Fibroblast of pulmonary artery (primary cell): ENCODE results near the gene ZSCAN21.

ENCODE experiments used
- DNase-seq: peaks from one replicate; pipeline ENCODE4 v3.0.0-alpha.2; 2010; ENCODE audit warnings: low read depth
- H3K4me3 ChIP-seq: replicated peaks from 2 replicates; pipeline ENCODE4 v1.5.1; 2011; ENCODE audit warnings: low read depth, mild to moderate bottlenecking, control low read depth, low read length, moderate library complexity
- CTCF ChIP-seq: IDR thresholded peaks from 2 replicates; pipeline ENCODE4 v1.5.1; 2011; ENCODE audit warnings: mild to moderate bottlenecking, control low read depth, low read length, inconsistent platforms; ENCODE audit errors: missing control alignments

The ZSCAN21 gene

DNA sequence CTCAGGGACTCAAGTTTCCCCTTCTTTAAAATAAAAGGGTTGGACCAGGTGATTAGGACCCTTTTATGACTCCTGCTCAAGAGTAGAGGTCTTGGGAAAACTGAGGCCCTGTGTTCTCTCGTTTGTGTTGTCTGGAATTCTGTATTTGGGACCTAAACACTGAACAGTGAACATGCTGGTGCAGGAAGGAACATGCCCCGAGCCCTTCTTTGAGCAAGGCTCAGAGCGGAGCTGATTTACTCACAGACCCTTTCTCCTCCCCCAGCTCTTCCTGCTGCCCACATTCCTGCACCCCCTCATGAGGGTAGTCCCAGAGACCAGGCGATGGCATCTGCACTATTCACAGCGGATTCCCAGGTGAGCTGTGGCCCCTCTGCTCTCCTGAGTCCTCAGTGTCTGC lies 20.0 kb upstream of the ZSCAN21 start:
- no peak overlapping the region for H3K4me3 ChIP-seq
- TF ChIP-seq CTCF = no peak
- DNase-seq = no peak

DNA sequence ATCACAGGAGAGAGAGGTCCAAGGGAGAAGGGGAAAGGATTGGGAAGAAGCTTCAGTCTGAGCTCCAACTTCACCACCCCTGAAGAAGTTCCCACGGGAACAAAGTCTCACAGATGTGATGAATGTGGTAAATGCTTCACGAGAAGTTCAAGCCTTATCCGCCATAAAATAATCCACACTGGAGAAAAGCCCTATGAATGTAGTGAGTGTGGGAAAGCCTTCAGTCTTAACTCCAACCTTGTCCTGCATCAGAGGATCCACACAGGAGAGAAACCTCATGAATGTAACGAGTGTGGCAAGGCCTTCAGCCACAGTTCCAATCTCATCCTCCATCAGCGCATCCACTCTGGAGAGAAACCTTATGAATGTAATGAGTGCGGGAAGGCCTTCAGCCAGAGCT lies 16.0 kb upstream of the ZSCAN21 start:
- TF ChIP-seq CTCF = no peak
- no peak overlapping the region for H3K4me3 ChIP-seq
- no peak for DNase-seq

DNA sequence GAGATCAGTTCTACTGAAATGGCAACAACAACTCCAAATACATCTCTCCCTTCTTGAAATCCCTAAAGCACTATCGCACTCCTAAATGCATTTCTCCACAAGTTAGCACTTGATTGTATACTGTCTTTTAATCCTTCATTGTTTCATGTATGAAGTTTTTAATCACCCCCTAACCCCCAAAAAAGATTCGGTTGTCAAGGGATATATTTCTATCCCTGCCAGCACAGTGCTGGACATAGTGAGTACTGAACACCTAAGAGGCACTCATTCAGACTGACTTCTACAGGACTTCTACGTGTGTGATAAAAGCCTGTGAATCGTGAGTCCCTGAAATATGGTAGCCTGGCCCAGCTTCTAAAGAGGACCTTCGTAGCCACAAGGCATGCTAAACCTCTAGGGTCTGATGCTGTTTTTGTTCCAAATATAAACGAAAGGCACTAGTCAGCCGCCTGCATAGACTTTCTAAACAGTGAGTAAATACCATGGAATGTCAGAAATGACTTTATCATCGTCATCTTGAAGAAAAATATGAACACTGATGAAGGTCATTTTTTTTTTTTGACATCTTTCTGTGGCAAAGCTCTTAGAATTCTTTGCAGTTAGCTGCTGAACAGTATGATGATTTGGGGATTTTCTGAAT lies 14.6 kb upstream of the ZSCAN21 start:
- DNase-seq = peak; percentile 27
- TF ChIP-seq CTCF = no peak
- no peak overlapping the region for H3K4me3 ChIP-seq

GRCh38 chr7:100035876-100036275 lies 13.7 kb upstream of the ZSCAN21 start:
- no peak for DNase-seq
- H3K4me3 ChIP-seq = no peak overlapping the region
- TF ChIP-seq CTCF = no peak

- no peak overlapping the region for H3K4me3 ChIP-seq
- no peak for DNase-seq
- TF ChIP-seq CTCF = no peak
Observed at GRCh38 chr7:100038326-100038725, 11.2 kb upstream of the ZSCAN21 start.

DNA sequence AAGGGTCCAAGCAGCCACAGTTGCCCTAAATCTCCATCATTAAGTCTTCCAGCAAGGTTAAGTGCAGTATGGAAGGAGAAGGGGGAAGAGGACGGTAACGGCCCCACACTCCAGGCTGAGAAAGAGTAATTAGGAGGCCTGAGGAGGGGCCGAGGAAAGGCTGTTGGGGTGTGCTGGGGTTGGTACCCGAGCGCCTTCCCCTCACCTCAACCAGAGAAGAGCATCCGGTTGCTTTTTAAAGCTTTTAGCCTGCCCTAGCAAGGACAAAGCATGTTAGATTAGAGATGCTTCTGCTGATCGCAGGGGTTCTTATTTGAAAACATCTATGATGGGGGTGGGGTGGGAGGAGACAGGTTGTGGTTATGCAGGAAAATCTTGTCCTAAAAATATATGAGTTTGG lies 9.0 kb upstream of the ZSCAN21 start:
- no peak overlapping the region for H3K4me3 ChIP-seq
- no peak for DNase-seq
- no peak for TF ChIP-seq CTCF

GRCh38 chr7:100044718-100045117 lies 4.9 kb upstream of the ZSCAN21 start:
- no peak overlapping the region for H3K4me3 ChIP-seq
- TF ChIP-seq CTCF = no peak
- no peak for DNase-seq
